ENCODE measurements around the gene CAB39L.
A peak's percentile ranks its signal among the peaks of the same experiment; 100 is the strongest.
"Not testable (repeated sequence)": the region's sequence is repeated elsewhere in the genome, so short reads cannot be mapped to it uniquely, and the experiment has no call there.

CAB39L gene

DNA sequence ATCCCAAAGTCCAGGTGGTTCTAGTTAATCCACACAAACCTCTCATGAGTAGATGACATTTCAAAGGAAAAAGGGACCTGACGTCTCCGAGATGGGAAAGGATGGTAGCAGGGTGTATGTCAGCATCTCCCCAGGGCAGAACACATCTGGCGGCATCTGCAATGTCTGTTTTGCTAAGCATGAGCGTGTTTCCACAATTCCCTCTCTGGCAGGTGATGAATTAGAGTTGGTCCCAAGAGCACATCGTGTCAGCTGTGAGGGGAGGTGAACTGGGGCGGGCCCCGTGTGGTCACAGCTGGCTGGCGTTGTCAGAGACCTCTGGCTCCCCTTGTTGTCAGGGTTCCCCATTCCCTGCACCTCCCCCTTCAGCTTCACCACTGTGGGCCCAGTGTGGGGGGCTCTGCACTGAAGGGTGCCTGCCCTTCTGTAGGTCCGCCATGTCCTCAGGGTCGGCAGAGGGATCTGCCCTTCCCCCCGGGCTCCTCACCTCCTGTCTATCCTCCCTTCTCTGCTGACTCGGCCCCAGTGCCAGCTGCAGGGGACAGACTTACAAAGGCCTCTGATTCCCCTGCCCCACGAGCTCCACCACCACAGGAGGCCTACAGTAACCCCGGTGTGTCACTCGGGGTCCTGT lies 138.0 kb downstream of the CAB39L start:
- DNase-seq: no peak

GRCh38 chr13:49304763-49305700 lies 138.8 kb downstream of the CAB39L start:
- DNase-seq: no peak

DNA sequence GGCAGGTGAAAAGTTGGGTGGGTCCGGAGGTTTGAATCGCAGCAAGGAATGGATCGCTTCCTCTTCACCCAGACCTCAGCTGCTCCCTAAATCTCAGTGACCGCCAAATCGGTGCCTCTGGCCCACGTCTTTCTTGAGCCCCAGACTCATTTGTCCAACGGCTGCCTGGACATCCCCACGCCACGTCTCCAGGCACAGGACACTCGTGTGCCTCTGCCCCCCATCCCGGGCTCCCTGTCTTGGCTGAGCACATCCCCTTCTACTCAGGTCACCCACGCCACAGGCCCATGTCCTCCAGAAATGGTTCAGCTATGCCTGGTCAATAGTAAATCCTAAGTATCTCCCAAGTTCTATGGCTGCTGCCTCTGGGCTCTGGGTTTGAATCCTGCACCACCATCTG lies 139.5 kb downstream of the CAB39L start:
- DNase-seq: no peak

- DNase-seq: no peak
Measured at GRCh38 chr13:49303533-49304252, 140.2 kb downstream of the CAB39L start.

- no peak for DNase-seq
Measured at GRCh38 chr13:49302817-49303216, 141.0 kb downstream of the CAB39L start.

- no peak for DNase-seq
Measured at GRCh38 chr13:49302222-49302621, 141.6 kb downstream of the CAB39L start.

DNA sequence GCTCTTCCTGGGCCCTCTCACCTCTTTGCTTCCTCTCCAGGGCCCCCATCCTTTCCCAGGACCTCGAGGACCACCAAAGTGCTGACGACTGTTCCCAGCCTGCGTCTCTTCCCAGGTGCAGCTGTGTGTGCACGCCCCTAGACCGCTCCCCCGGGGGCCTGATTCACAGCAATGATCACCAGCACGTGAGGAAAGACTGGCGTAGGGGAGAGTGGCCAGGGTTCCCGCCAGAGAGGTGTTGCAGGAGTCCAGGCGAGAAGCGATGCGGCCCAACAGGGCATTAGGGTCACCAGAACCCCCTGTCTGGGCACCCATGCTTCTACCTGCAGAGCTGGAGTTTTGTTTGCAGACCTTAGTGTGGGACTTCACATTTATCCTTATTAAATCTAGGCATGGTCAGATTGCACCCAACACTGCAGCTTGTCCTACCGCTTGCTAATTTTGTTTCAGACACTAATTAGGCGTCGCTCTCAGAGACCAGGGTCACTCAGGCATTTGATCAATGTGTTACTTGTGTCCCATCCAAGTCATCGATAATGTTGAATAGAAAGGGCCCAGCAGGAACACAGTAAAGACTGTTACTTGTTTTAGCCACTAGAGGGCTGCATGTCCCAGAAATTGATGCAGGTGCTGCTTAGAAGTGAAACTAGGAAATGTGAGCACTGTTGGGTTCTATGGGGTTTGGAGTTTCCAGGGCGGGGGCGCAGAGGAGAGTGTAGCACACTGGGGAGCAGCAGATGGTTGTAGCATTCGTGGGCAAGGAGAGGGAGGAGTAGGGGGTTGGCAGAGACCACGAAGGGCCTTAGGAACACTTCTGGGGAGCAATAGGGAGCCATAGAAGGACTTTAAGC lies 142.9 kb downstream of the CAB39L start:
- DNase-seq: peak; percentile 56

- no peak for DNase-seq
Measured at GRCh38 chr13:49300276-49300675, 143.6 kb downstream of the CAB39L start.

- DNase-seq: no peak
Measured at GRCh38 chr13:49298903-49299605, 144.8 kb downstream of the CAB39L start.

- no peak for DNase-seq
Measured at GRCh38 chr13:49298416-49298815, 145.4 kb downstream of the CAB39L start.

DNA sequence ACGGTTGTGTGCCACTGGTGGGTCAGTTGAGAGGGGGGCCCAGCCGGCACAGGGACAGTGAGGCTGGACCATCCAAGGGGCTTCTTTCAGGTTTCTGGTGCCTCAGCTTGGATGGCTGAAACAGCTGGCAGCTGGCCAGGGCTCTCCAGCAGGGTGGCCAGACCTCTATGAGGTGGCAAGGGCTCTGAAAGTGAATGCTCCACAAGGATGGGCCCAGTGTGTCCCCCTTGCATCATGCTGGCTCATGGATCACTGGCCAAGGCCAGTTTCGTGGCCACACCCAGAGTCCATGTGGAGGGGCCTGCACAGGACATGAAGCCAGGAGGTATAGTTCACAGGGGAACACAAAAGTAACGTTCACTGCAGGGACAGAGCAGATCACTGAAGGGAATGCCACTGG lies 146.5 kb downstream of the CAB39L start:
- no peak for DNase-seq

GRCh38 chr13:49296659-49297058 lies 147.2 kb downstream of the CAB39L start:
- no peak for DNase-seq

GRCh38 chr13:49295244-49295643 lies 148.6 kb downstream of the CAB39L start:
- DNase-seq: no peak

DNA sequence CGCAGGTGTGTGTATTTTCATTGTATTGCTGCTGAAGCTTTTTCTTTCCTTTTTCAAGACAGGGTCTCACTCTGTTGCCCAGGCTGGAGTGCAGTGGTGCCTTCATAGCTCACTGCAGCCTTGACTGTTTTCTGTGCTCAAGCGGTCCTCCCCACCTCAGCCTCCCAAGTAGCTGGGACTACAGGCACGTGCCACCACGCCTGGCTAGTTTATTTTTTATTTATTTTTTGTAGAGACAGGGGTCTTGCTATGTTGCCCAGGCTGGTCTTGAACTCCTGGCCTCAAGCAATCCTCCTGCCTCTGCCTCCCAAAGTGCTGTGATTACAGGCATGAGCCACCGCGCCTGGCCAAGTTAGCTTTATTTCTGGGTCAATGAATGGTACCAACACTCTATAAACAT lies 149.1 kb downstream of the CAB39L start:
- not testable (repeated sequence) for DNase-seq

GRCh38 chr13:49292742-49293486 lies 150.9 kb downstream of the CAB39L start:
- DNase-seq: no peak

GRCh38 chr13:49288458-49288857 lies 155.4 kb downstream of the CAB39L start:
- no peak for DNase-seq

- DNase-seq: no peak
Measured at GRCh38 chr13:49287995-49288394, 155.9 kb downstream of the CAB39L start.

DNA sequence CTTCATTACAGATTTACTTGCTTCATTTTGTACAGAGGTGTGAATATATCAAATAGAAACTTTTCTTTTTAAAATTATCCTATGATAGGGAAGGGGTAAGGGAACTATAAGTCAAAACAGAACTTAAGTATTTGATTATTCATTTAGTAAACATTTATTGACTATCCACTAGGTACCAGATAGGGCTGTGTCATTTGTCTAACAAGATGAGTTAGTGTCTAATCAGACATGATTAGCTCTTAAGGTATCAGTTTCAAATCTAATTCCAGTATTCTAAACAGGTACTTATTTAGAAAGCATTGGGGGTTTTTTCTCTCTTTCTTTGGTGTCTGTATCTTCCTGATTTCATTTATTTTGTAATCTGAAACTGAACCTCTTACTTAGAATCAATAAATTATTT lies 164.0 kb downstream of the CAB39L start:
- no peak for DNase-seq

DNA sequence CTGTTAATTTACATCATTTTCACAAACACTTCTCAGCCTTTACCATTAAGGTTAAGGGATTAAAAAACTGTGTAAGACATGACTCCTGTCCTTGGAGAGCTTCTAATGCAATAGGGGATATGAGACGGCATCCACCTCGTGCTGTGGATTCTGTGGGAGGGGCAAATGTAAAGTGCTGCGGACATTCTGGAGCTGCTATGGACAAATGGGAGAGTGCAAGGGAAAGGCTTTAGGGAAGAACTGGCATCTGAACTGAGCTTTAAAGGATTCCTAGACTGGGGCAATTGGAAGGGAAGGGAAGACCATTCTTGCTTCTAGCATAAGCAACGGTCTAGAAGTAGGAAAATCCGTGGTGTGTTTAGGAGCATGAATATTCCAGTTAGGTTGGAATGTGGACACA lies 164.8 kb downstream of the CAB39L start:
- no peak for DNase-seq

- DNase-seq: no peak
Measured at GRCh38 chr13:49278211-49278610, 165.7 kb downstream of the CAB39L start.

- no peak for DNase-seq
Measured at GRCh38 chr13:49272296-49272695, 171.6 kb downstream of the CAB39L start.

Measured in activated CD4-positive, CD25-positive, alpha-beta regulatory T cell treated with anti-CD3 and anti-CD28 coated beads, Interleukin-2, amount 50 U/mL, for 72 hours (primary cell).